Osteoblast (primary cell): ENCODE measurements around the gene KBTBD4. TPM values are rescaled to one million over a fixed set of nuclear protein-coding genes. Genes with fewer than 3 reads are reported as not detected.
A peak's percentile ranks its signal among the peaks of the same experiment; 100 is the strongest.

Experiments
- DNase-seq: peaks from one replicate; pipeline ENCODE4 v3.0.0; 2011; ENCODE audit warnings: low spot score, mixed read lengths; ENCODE audit not compliant: insufficient read length; ENCODE audit errors: missing footprints
- H2AFZ ChIP-seq: 2 replicates; pipeline ENCODE4 v1.6.0; 2011; ENCODE audit warnings: mild to moderate bottlenecking, low read length
- H3K27ac ChIP-seq: 2 replicates; pipeline ENCODE4 v1.5.1; 2011; ENCODE audit warnings: mild to moderate bottlenecking, low read depth, low read length, moderate library complexity
- H3K27me3 ChIP-seq: 2 replicates; pipeline ENCODE4 v1.6.0; 2012; ENCODE audit warnings: mild to moderate bottlenecking, control low read depth, inconsistent platforms, low read length, moderate library complexity; ENCODE audit not compliant: insufficient read depth
- H3K36me3 ChIP-seq: 2 replicates; pipeline ENCODE4 v1.5.1; 2011; ENCODE audit warnings: mild to moderate bottlenecking, low read length, control low read depth, moderate library complexity; ENCODE audit not compliant: insufficient read depth
- H3K4me1 ChIP-seq: 2 replicates; pipeline ENCODE4 v1.5.1; 2011; ENCODE audit warnings: mild to moderate bottlenecking, low read length, control low read depth, moderate library complexity; ENCODE audit not compliant: insufficient read depth
- H3K4me2 ChIP-seq: 2 replicates; pipeline ENCODE4 v1.6.0; 2011; ENCODE audit warnings: mild to moderate bottlenecking, low read length; ENCODE audit not compliant: insufficient read depth
- H3K4me3 ChIP-seq: fragments of 200-600 bp; sonication (generic); 3 replicates; pipeline ENCODE4 v1.5.1; 2012; ENCODE audit warnings: mild to moderate bottlenecking, low read length, inconsistent platforms; ENCODE audit not compliant: insufficient read depth
- H3K79me2 ChIP-seq: 2 replicates; pipeline ENCODE4 v1.6.0; 2012; ENCODE audit warnings: mild to moderate bottlenecking, low read length, control low read depth, inconsistent platforms; ENCODE audit not compliant: insufficient read depth
- H3K9me3 ChIP-seq: 2 replicates; pipeline ENCODE4 v1.5.1; 2011; ENCODE audit warnings: low read depth, low read length, control low read depth
- H4K20me1 ChIP-seq: 2 replicates; pipeline ENCODE4 v1.6.0; 2012; ENCODE audit warnings: mild to moderate bottlenecking, low read length, control low read depth; ENCODE audit not compliant: insufficient read depth
- total RNA-seq: library from RNA; depleted of rRNA; stranded (reverse); fragments of >200 nt; gene quantifications from 2 replicates; pipeline ENCODE4 v1.2.3, GENCODE V29; 2012
- TF ChIP-seq, protein P1 (sequence below): IDR thresholded peaks from 2 replicates; pipeline ENCODE4 v1.5.1; 2011; ENCODE audit warnings: mild to moderate bottlenecking, low read depth, low read length, moderate library complexity; ENCODE audit errors: extremely low read depth

The KBTBD4 gene
- total RNA-seq, result 26.8 and 28.3 TPM in 2 replicates

DNA sequence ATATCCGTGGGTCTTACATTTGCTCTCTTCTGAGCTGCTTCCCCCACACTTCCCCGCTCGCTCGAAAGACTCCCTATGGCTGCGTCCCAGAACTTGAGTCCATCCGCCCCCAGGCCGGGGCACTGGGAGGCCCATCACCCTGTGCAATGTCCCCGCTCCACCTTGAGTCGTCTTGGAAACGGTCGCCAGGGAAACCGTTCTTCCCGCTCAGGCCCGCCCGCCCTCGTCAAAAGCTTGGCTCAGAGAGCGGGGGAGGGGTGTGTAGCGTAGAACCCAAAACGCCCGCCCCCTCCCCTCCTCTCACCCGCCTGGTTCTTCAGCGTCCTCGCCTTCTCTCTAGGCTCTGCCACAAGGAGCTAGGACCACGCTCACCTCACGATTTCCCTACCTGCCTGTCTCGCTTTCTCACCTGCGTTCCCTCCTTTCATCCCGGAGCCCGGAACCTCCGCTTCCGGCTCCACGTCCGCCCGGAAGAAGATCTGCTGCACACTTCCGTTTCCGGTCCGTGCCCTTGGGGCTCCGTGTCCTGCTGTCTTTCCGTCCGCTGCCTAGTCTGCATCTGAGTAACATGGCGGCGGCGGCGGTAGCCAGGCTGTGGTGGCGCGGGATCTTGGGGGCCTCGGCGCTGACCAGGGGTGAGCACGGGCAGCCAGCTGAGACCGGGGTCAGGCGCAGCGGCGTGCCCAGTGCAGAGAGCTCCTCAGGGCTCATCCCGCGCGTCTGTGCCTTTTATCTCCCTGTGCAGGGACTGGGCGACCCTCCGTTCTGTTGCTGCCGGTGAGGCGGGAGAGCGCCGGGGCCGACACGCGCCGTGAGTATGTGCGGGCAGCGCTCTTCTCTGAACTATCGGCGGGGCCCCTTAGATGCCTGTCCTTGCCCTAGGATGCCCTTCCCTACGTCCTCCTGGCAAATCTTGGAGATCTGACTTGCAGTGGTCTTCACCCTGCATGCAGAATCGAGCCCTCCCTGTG is at the start of gene KBTBD4, which contains the start of gene NDUFS3:
KBTBD4 (minus strand) TSS at position 447 of the 971 bp plus-strand sequence; CDS start at position 428, 19 bp downstream.
NDUFS3 (plus strand) TSS at position 551 of the 971 bp plus-strand sequence; CDS start at position 569, 18 bp downstream.
- TF ChIP-seq, protein P1, sequence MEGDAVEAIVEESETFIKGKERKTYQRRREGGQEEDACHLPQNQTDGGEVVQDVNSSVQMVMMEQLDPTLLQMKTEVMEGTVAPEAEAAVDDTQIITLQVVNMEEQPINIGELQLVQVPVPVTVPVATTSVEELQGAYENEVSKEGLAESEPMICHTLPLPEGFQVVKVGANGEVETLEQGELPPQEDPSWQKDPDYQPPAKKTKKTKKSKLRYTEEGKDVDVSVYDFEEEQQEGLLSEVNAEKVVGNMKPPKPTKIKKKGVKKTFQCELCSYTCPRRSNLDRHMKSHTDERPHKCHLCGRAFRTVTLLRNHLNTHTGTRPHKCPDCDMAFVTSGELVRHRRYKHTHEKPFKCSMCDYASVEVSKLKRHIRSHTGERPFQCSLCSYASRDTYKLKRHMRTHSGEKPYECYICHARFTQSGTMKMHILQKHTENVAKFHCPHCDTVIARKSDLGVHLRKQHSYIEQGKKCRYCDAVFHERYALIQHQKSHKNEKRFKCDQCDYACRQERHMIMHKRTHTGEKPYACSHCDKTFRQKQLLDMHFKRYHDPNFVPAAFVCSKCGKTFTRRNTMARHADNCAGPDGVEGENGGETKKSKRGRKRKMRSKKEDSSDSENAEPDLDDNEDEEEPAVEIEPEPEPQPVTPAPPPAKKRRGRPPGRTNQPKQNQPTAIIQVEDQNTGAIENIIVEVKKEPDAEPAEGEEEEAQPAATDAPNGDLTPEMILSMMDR, result no peak
- H4K20me1 ChIP-seq, result no peaks in the 10 kb centered on the region
- H3K27ac ChIP-seq, result peak within 1 kb of the TSS; percentile 76
- peaks cover 57% of the 10 kb centered on the region for H3K36me3 ChIP-seq
- peak within 1 kb of the TSS; percentile 98 for H3K4me2 ChIP-seq
- peaks cover 25% of the 10 kb centered on the region for H3K4me1 ChIP-seq
- H3K4me3 ChIP-seq, result peak within 1 kb of the TSS; percentile 96
- H3K9me3 ChIP-seq, result no peaks in the 10 kb centered on the region
- peak within 1 kb of the TSS; percentile 98 for H2AFZ ChIP-seq
- peaks cover 58% of the 10 kb centered on the region for H3K79me2 ChIP-seq
- DNase-seq, result peak; percentile 96
- H3K27me3 ChIP-seq, result no peaks in the 10 kb centered on the region

GRCh38 chr11:47628026-47628425 is 49.3 kb upstream of the KBTBD4 start:
- Histone ChIP-seq H3K27me3 (no peaks in the 10 kb centered on the region), H3K4me2 (no peak overlapping the region), H4K20me1 (peaks cover 4% of the 10 kb centered on the region), H3K79me2 (peaks cover 5% of the 10 kb centered on the region), H3K36me3 (peaks cover 70% of the 10 kb centered on the region), H3K4me3 (no peak overlapping the region), H3K27ac (no peak overlapping the region), H3K4me1 (no peaks in the 10 kb centered on the region), H3K9me3 (no peaks in the 10 kb centered on the region), H2AFZ (no peak overlapping the region)
- peak; percentile 43 for DNase-seq
- TF ChIP-seq, protein P1, result no peak

- Histone ChIP-seq H3K4me1 (no peaks in the 10 kb centered on the region), H3K36me3 (peaks cover 73% of the 10 kb centered on the region), H3K4me2 (no peak overlapping the region), H3K27me3 (no peaks in the 10 kb centered on the region), H4K20me1 (peaks cover 4% of the 10 kb centered on the region), H3K9me3 (no peaks in the 10 kb centered on the region), H3K4me3 (no peak overlapping the region), H3K79me2 (peaks cover 5% of the 10 kb centered on the region), H2AFZ (no peak overlapping the region), H3K27ac (no peak overlapping the region)
- TF ChIP-seq, protein P1, result no peak
- DNase-seq, result no peak
Measured at GRCh38 chr11:47626234-47626633, 47.5 kb upstream of the KBTBD4 start.

- Histone ChIP-seq H3K36me3 (peaks cover 47% of the 10 kb centered on the region), H3K4me1 (peaks cover 15% of the 10 kb centered on the region), H3K79me2 (no peaks in the 10 kb centered on the region), H3K9me3 (no peaks in the 10 kb centered on the region), H3K4me2 (no peak overlapping the region), H3K27ac (no peak overlapping the region), H4K20me1 (no peaks in the 10 kb centered on the region), H3K4me3 (no peak overlapping the region), H3K27me3 (no peaks in the 10 kb centered on the region), H2AFZ (no peak overlapping the region)
- TF ChIP-seq, protein P1, result no peak
- no peak for DNase-seq
Measured at GRCh38 chr11:47620836-47621378, 42.1 kb upstream of the KBTBD4 start.
